ENCODE data around the gene TBX5. TPM values are rescaled to one million over a fixed set of nuclear protein-coding genes. Genes with fewer than 3 reads are reported as not detected.

TBX5 gene
- not detected for total RNA-seq
- not detected for polyA plus RNA-seq

DNA sequence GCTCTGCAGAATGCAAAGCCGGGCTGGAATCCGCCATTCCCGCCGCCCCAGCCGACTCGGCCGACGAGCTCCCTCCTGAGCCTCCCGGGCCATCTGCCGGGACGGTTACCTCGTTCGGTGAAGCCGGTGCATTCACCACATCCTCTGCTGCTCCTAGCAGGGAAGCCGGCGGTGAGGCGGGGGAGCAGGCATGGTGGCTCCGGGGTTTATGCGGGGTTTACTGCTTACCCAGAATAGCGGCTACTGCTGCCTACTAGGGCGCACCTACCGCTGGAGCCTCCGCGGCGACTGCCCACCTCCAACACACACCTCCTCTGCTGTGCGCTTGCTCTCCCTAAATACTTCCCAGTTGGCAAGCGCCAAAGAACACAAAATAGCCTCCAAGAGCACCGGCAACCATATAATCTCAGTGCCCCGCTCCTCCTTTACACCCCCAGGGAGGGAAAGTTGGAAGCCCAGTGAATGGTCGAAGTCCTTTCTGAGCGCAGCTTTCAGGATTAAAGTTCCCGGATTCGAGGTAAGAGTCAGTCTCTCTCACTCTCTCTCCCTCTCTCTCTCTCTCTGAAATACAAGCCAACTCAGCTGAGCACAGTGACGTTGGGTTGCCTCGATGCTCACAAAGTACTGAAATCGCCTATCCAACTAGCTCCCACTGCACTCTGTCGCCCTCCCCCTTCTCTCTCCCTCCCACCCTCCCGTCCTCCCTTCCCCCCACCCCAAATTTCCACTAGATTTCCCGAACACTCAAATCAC, at the start of gene TBX5:
Gene TBX5, minus strand, starts transcription at position 626 of the 753 bp plus-strand sequence. CDS start 2,246 bp downstream, outside the sequence.
- no peak for DNase-seq
- peaks cover 1 to 10% (median 9%) of the 10 kb centered on the region in 4 donors for H3K4me1 Mint-ChIP-seq
- Histone ChIP-seq H3K27ac (ENCODE audit: low read depth, low read length) (no peak within 1 kb of the TSS), H3K4me3 (ENCODE audit: low read length in 2 of 2) (no peak within 1 kb of the TSS), H3K27me3 (ENCODE audit: insufficient read depth, low read length) (peaks cover 33% of the 10 kb centered on the region), H3K36me3 (ENCODE audit: insufficient read depth, low read length) (no peaks in the 10 kb centered on the region), H3K4me1 (ENCODE audit: insufficient read depth, low read length) (no peaks in the 10 kb centered on the region), H3K9me3 (ENCODE audit: control insufficient read depth in 1 of 2, low read length in 2 of 2) (no peaks in the 10 kb centered on the region)
- no peaks in the 10 kb centered on the region for H3K36me3 Mint-ChIP-seq
- no peak within 1 kb of the TSS for H3K4me3 Mint-ChIP-seq
- H3K27ac Mint-ChIP-seq = no peak within 1 kb of the TSS
- POLR2A ChIA-PET (ENCODE audit: partially characterized antibody) = no interaction called here
- peaks cover 56 to 61% of the 10 kb centered on the region in 2 donors for H3K27me3 Mint-ChIP-seq
- intact Hi-C loops (cut with micrococcal nuclease) = no loop called here
- H3K9me3 Mint-ChIP-seq = peaks cover 0 to 11% (median 5%) of the 10 kb centered on the region in 8 donors
- CTCF ChIA-PET (ENCODE audit: partially characterized antibody) = no interaction called here

DNA sequence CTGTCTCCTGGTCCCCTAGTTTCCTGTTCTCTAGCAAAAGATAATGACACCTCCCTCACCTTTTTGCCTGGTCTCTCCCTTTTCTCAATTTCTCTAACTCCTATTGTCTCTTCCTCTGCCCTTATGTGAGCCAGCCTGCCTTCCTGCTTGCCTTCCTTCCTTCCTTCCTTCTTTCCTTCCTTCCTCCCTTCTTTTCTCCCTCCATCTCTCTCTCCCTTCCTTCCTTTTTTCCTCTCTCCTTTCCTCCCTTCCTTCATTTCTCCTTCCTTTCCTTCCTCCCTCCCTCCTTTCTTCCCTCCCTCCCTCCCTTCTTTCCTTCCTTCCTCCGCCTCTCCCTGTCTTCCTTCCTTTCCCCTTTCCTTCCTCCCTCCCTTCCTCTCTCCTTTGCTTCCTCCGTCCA, 45.7 kb upstream of the TBX5 start:
- Mint-ChIP-seq H3K36me3 (no peaks in the 10 kb centered on the region), H3K4me1 (peaks cover 0 to 1% (median 0%) of the 10 kb centered on the region in 4 donors), H3K4me3 (no peak overlapping the region), H3K27ac (no peak overlapping the region), H3K27me3 (peaks cover 39 to 42% of the 10 kb centered on the region in 2 donors), H3K9me3 (peaks cover 0 to 7% (median 3%) of the 10 kb centered on the region in 8 donors)
- Histone ChIP-seq H3K27me3 (ENCODE audit: insufficient read depth, low read length) (no peaks in the 10 kb centered on the region), H3K4me3 (ENCODE audit: low read length in 2 of 2) (no peak overlapping the region), H3K27ac (ENCODE audit: low read depth, low read length) (no peak overlapping the region), H3K36me3 (ENCODE audit: insufficient read depth, low read length) (no peaks in the 10 kb centered on the region), H3K9me3 (ENCODE audit: control insufficient read depth in 1 of 2, low read length in 2 of 2) (no peaks in the 10 kb centered on the region), H3K4me1 (ENCODE audit: insufficient read depth, low read length) (no peaks in the 10 kb centered on the region)
- DNase-seq = no peak
- ChIA-PET CTCF (ENCODE audit: partially characterized antibody) (no interaction called here), POLR2A (ENCODE audit: partially characterized antibody) (no interaction called here)
- intact Hi-C loops (cut with micrococcal nuclease) = no loop called here

DNA sequence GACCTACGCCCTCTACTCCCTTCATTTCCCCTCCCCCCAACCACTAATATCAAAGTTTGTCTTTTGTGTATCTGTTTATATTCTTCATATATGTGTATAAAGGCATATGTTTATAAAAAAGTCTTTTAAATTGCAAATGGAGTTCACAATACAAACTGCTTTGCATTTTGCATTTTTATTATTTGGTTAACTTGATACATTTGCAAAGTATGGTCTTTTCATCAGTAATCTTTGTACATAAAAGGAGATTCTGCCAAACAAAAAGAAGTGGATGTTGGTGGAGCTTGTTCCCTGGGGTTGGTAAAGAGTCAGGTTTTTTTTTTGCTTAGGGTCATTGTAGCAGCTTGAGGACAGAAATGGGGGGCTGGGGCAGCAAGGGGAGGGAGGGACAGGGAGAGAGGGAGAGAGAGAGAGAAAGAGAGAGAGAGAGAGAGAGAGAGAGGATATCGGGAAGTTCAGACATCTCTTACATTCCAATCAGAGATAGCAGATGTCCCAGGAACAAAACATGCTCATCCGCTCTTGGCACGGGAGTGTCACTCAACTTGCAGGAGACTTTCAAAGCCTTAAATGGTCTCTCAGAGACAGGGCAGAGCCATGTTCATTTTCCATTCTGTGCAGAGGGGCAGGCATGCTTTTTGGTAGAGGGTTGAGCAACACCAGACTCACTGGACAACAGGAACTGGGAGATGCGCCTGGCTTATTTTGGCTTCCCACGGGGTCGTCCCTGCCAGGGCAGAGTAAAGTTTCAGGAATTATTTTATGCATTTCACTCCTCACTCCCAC, 44.8 kb upstream of the TBX5 start:
- Histone ChIP-seq H3K27ac (ENCODE audit: low read depth, low read length) (no peak overlapping the region), H3K4me3 (ENCODE audit: low read length in 2 of 2) (no peak overlapping the region), H3K27me3 (ENCODE audit: insufficient read depth, low read length) (no peaks in the 10 kb centered on the region), H3K4me1 (ENCODE audit: insufficient read depth, low read length) (no peaks in the 10 kb centered on the region), H3K9me3 (ENCODE audit: control insufficient read depth in 1 of 2, low read length in 2 of 2) (no peaks in the 10 kb centered on the region), H3K36me3 (ENCODE audit: insufficient read depth, low read length) (no peaks in the 10 kb centered on the region)
- DNase-seq = no peak
- intact Hi-C loops (cut with micrococcal nuclease) = no loop called here
- Mint-ChIP-seq H3K27ac (no peak overlapping the region), H3K9me3 (peaks cover 0 to 7% (median 3%) of the 10 kb centered on the region in 8 donors), H3K4me3 (no peak overlapping the region), H3K36me3 (no peaks in the 10 kb centered on the region), H3K4me1 (peaks cover 0 to 1% (median 0%) of the 10 kb centered on the region in 4 donors), H3K27me3 (peaks cover 38 to 39% of the 10 kb centered on the region in 2 donors)
- ChIA-PET POLR2A (ENCODE audit: partially characterized antibody) (no interaction called here), CTCF (ENCODE audit: partially characterized antibody) (no interaction called here)

DNA sequence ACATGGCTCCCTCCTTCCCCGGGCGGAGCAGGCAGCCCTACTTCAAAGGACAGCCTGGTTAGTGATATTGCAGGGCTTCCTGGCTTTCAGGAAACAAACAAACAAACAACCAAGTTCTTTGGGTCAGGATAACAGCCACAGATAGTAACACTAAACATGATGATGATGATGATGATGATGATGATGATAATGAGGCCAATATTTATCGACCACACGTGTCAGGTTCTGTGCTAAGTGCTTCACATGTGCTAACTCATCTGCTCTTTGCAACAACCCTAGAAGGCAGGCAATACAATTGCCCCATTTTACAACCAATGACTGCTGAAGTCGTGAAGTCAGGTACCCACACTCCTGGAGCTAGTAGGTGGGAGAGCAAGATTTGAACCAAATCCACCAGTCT, 44.1 kb upstream of the TBX5 start:
- ChIA-PET POLR2A (ENCODE audit: partially characterized antibody) (no interaction called here), CTCF (ENCODE audit: partially characterized antibody) (no interaction called here)
- peaks cover 0 to 1% (median 0%) of the 10 kb centered on the region in 4 donors for H3K4me1 Mint-ChIP-seq
- H3K36me3 Mint-ChIP-seq = no peaks in the 10 kb centered on the region
- Histone ChIP-seq H3K4me3 (ENCODE audit: low read length in 2 of 2) (no peak overlapping the region), H3K27ac (ENCODE audit: low read depth, low read length) (no peak overlapping the region), H3K36me3 (ENCODE audit: insufficient read depth, low read length) (no peaks in the 10 kb centered on the region), H3K9me3 (ENCODE audit: control insufficient read depth in 1 of 2, low read length in 2 of 2) (no peaks in the 10 kb centered on the region), H3K27me3 (ENCODE audit: insufficient read depth, low read length) (no peaks in the 10 kb centered on the region), H3K4me1 (ENCODE audit: insufficient read depth, low read length) (no peaks in the 10 kb centered on the region)
- peaks cover 0 to 7% (median 3%) of the 10 kb centered on the region in 8 donors for H3K9me3 Mint-ChIP-seq
- peaks cover 39% of the 10 kb centered on the region in 2 donors for H3K27me3 Mint-ChIP-seq
- H3K4me3 Mint-ChIP-seq = no peak overlapping the region
- H3K27ac Mint-ChIP-seq = no peak overlapping the region
- intact Hi-C loops (cut with micrococcal nuclease) = no loop called here
- DNase-seq = no peak

DNA sequence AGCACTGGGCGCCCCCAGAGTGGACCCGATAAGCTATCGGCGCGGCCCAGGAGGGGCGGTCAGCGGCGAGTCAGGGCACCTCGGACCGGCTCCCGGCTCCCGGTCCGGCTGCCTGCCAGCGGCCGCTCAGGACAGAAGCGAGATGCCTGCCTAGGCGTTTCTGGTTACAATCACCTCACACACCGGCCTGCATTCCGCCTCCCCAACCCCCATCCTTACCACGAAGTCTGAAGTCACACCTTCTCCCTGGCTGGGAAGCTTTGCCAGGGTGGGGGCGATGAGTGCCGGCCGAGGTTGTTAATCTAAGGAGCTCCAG, 42.6 kb upstream of the TBX5 start:
- no peak overlapping the region for H3K27ac ChIP-seq (ENCODE audit: low read depth, low read length)
- peaks cover 39 to 40% of the 10 kb centered on the region in 2 donors for H3K27me3 Mint-ChIP-seq
- H3K4me1 Mint-ChIP-seq = peaks cover 0 to 1% (median 0%) of the 10 kb centered on the region in 4 donors
- H3K4me3 ChIP-seq (ENCODE audit: low read length in 2 of 2) = no peak overlapping the region
- no peak overlapping the region for H3K4me3 Mint-ChIP-seq
- no peaks in the 10 kb centered on the region for H3K9me3 ChIP-seq (ENCODE audit: control insufficient read depth in 1 of 2, low read length in 2 of 2)
- no peaks in the 10 kb centered on the region for H3K36me3 Mint-ChIP-seq
- peaks cover 6% of the 10 kb centered on the region for H3K27me3 ChIP-seq (ENCODE audit: insufficient read depth, low read length)
- no peaks in the 10 kb centered on the region for H3K36me3 ChIP-seq (ENCODE audit: insufficient read depth, low read length)
- no peak for DNase-seq
- intact Hi-C loops (cut with micrococcal nuclease) = no loop called here
- H3K9me3 Mint-ChIP-seq = peaks cover 0 to 7% (median 2%) of the 10 kb centered on the region in 8 donors
- POLR2A ChIA-PET (ENCODE audit: partially characterized antibody) = no interaction called here
- CTCF ChIA-PET (ENCODE audit: partially characterized antibody) = no interaction called here
- H3K4me1 ChIP-seq (ENCODE audit: insufficient read depth, low read length) = no peaks in the 10 kb centered on the region
- H3K27ac Mint-ChIP-seq = no peak overlapping the region

DNA sequence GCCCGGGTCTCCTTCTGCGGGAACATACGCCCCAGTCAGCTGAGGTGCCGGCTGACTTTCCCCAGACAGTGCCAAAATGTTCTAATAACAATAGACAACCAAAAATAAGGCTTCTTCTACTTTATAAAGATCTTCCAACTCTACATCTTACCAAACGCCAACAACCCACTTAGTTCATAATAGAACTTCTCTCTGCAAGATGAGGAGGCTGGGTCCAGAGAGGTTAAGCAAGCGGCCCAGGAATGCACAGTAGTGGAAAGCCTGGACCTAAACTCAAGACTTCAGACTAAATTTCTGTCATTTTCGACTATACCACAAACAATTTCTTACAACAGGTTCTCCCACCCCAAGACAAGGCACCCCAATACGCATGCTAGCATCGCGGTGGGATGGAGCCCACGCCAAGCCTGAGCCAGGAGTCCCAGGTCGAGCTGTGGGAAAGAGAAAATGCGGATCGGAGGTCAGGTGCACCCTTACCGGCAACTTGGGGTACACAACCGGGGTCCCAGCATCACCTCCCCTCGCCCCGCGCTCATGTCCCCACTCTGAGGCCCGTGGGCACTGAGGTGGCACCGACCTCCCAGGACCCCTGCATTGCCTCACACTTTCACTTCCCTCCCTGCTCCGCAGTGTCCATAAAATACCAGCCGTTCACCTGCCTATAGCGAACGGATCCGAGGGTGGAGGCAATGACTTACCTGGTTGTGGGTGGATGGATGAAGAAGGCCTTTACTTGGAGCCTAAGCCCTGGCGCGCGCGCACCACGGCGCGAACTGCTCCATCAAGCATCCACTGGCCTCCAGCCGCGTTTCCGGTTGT, 42.1 kb upstream of the TBX5 start:
- intact Hi-C loops (cut with micrococcal nuclease) = no loop called here

DNA sequence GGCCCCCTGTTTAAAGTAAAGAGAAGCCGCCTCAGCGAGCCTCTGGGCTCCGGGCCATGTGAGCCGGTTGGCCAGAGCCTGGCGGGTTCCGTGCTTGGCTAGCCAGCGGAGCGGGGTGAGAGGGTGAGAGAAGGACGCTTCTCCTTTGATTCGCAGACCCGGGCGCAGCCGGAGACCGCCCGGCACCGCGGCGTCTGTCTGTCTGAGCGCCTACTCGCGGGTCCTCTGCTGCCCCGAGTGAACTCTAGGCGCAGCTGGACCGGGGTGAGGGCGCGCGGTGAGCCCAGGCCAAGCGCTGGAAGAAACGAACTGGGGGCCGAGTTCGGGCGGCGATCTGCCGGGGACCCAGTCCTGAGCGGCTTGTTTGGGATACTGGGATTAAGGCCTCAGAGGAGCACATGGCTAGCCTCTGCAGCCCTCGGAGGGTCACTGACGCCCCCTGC, 41.4 kb upstream of the TBX5 start:
- Histone ChIP-seq H3K9me3 (ENCODE audit: control insufficient read depth in 1 of 2, low read length in 2 of 2) (no peaks in the 10 kb centered on the region), H3K27ac (ENCODE audit: low read depth, low read length) (no peak overlapping the region), H3K4me3 (ENCODE audit: low read length in 2 of 2) (no peak overlapping the region), H3K4me1 (ENCODE audit: insufficient read depth, low read length) (no peaks in the 10 kb centered on the region), H3K27me3 (ENCODE audit: insufficient read depth, low read length) (peaks cover 9% of the 10 kb centered on the region), H3K36me3 (ENCODE audit: insufficient read depth, low read length) (no peaks in the 10 kb centered on the region)
- peaks cover 0 to 7% (median 2%) of the 10 kb centered on the region in 8 donors for H3K9me3 Mint-ChIP-seq
- intact Hi-C loops (cut with micrococcal nuclease) = no loop called here
- no peak overlapping the region for H3K4me3 Mint-ChIP-seq
- H3K4me1 Mint-ChIP-seq = peaks cover 0 to 1% (median 0%) of the 10 kb centered on the region in 4 donors
- CTCF ChIA-PET (ENCODE audit: partially characterized antibody) = no interaction called here
- H3K27me3 Mint-ChIP-seq = peaks cover 41 to 50% of the 10 kb centered on the region in 2 donors
- H3K27ac Mint-ChIP-seq = no peak overlapping the region
- POLR2A ChIA-PET (ENCODE audit: partially characterized antibody) = no interaction called here
- DNase-seq = no peak
- no peaks in the 10 kb centered on the region for H3K36me3 Mint-ChIP-seq

More for the DNA sequence above, 42.1 kb upstream of the TBX5 start:
- POLR2A ChIA-PET (ENCODE audit: partially characterized antibody) = no interaction called here
- Histone ChIP-seq H3K27ac (ENCODE audit: low read depth, low read length) (no peak overlapping the region), H3K9me3 (ENCODE audit: control insufficient read depth in 1 of 2, low read length in 2 of 2) (no peaks in the 10 kb centered on the region), H3K4me3 (ENCODE audit: low read length in 2 of 2) (no peak overlapping the region), H3K27me3 (ENCODE audit: insufficient read depth, low read length) (peaks cover 6% of the 10 kb centered on the region), H3K36me3 (ENCODE audit: insufficient read depth, low read length) (no peaks in the 10 kb centered on the region), H3K4me1 (ENCODE audit: insufficient read depth, low read length) (no peaks in the 10 kb centered on the region)
- H3K27me3 Mint-ChIP-seq = peaks cover 39 to 44% of the 10 kb centered on the region in 2 donors
- CTCF ChIA-PET (ENCODE audit: partially characterized antibody) = no interaction called here
- peaks cover 0 to 1% (median 0%) of the 10 kb centered on the region in 4 donors for H3K4me1 Mint-ChIP-seq
- H3K4me3 Mint-ChIP-seq = no peak overlapping the region
- peaks cover 0 to 7% (median 2%) of the 10 kb centered on the region in 8 donors for H3K9me3 Mint-ChIP-seq
- no peak for DNase-seq
- no peak overlapping the region for H3K27ac Mint-ChIP-seq
- H3K36me3 Mint-ChIP-seq = no peaks in the 10 kb centered on the region
